CD4-positive, alpha-beta T cell treated with Interleukin-2 at 100 ng/mL for 4 hours (primary cell): ENCODE data around the gene NTM.

Experiments used
- DNase-seq: peaks from one replicate; pipeline ENCODE4 v3.0.0-alpha.2; 2020; ENCODE audit warnings: low spot score

The NTM gene

GRCh38 chr11:131770801-131771200 lies 400.4 kb downstream of the NTM start:
- DNase-seq, result no peak

GRCh38 chr11:131771471-131771870 lies 401.1 kb downstream of the NTM start:
- DNase-seq, result no peak

- DNase-seq, result no peak
Observed at GRCh38 chr11:131773626-131774025, 403.2 kb downstream of the NTM start.

GRCh38 chr11:131776211-131776610 lies 405.8 kb downstream of the NTM start:
- DNase-seq, result no peak

- DNase-seq, result no peak
Observed at GRCh38 chr11:131785801-131786200, 415.4 kb downstream of the NTM start.

- no peak for DNase-seq
Observed at GRCh38 chr11:131787119-131787518, 416.7 kb downstream of the NTM start.

DNA sequence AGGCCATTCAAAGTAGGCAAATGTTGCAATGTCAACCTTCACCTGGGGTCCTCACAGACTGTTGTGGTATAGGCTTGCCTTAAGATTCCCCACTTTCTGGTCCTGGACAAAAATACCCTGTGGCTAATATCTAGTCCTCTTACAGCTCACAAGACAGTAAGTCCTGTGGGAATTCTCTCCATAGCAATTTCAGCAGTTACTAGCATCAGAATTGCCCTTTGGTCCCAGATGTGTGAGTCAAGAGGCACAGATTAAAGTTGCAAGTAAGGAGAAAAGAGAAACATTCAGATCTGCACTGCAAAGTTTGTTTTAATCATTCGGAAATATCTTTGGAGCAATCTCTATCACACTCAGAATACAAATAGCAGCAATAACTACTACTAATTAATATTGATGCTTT lies 420.2 kb downstream of the NTM start:
- no peak for DNase-seq

DNA sequence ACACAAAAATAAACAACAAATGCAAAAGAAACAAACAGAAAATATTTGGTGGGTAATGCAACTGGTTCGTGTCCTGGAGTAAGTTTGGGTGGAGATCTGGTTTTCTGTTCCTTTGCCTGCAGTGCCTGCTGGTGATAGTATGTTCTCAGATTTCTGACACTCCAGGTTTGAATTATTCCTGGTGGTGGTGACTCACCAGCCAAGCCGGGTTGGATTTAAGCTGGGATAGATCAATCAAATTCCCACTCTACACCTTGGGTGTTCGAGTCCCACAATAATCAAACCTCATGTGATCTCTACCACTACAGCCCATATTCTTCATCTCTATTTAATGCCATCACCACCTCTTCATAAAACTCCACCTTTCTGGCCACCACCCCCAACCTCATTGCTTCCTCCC lies 421.8 kb downstream of the NTM start:
- DNase-seq, result no peak

- no peak for DNase-seq
Observed at GRCh38 chr11:131796089-131796488, 425.7 kb downstream of the NTM start.

- DNase-seq, result no peak
Observed at GRCh38 chr11:131796541-131796940, 426.1 kb downstream of the NTM start.

DNA sequence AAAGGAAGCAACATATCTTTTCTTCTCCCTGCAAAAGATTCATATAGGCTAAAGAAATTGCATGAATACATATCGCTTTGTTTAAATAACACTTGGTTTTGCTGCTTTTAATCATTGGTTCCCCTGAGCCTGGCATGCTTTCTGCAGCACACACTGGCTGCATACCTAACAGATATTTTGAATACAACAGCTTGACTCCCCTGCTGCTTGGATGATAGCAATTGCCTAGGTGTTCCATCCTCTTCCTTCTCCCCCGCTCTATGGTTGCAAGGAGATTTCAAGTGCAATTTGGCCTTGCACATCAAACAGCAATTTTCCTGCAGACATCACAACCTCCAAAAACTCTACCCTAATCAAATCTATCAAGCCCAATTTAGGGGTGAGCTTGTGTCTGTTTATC lies 430.0 kb downstream of the NTM start:
- DNase-seq, result no peak

DNA sequence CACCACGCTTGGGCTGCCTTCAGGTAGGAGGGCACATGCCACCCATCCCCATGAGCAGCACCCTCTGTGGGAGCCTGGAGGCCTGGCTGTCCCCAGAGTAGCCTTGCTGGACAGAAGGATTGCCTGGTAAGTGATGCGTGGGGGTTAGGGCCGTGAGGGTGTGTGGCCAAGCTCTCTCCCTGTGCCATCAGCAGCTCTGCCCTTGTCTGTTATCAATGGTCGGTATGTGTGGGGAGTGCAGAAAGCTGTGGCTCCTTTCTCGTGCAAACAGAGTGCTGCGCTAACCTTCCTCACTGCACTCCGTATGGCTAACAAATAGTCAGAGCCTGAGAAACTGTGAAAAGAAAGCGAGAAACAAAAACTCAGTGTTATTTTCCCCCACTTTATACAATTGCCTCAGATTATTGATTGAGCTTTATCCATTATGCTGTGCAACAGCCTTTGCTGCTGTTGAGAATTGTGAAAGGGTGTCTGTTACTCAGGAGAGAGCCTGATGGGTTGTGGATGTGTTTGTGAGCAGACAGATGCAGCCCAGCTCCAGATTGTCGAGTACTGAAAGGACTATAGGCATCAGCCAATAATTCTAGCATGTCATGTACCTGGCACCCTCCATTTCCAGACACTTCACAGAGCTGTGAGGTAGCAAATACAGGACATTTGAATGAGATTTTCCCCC lies 432.2 kb downstream of the NTM start:
- no peak for DNase-seq

- no peak for DNase-seq
Observed at GRCh38 chr11:131807876-131808275, 437.5 kb downstream of the NTM start.

GRCh38 chr11:131808470-131808869 lies 438.1 kb downstream of the NTM start:
- no peak for DNase-seq

DNA sequence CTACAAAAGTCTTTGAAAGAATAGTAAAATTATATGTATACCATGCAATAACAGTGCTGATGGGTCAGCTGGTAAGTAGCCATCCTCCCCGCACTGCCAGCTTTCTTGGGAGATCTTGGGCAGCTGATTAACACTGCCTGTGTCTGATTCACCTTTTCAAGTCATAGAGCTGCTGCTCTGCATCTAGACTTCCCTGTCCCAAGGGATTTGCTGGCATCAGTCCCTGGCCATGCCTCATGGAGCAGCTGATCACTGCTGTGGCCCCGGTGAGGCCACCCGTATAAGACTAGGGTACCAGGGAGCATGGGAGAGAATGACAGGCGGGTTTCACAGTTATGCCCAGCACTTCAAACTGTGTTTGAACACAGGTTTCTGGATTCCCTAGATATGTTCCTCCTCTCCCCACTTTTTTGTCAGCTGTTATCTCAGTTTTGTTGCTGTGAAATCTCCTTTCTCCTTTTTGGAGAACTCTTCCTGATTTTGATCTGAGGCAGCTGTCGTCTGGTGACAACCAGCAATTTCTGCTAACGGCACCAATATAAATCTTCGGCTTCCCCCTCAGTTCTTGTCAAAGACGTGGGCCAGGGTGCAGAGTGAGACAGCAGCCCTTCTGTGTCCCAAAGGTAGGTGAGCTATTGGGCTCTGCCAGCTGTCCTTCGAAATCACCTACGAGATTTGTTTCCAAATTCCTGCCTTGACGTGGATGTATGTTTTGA lies 438.9 kb downstream of the NTM start:
- DNase-seq, result no peak

DNA sequence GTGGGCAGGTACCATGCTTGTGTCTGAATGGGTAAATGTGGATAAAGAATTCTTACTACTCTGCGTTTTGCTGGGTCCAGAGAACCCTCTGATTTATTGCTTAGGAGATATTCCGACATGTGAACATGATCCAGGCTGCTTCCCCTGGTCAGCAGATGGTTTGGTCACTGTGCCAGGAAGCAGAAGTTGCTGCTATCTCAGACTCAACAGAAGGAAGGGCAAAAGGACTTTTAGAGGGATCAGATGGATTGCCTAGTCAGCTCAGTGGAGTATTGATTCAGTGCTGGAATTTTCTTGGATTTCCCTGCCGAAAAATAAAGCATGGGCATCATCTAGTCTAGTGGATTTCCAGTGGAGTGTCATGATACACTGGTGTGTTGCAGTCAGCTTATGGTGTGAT lies 440.1 kb downstream of the NTM start:
- DNase-seq, result no peak

- DNase-seq, result no peak
Observed at GRCh38 chr11:131811383-131811782, 441.0 kb downstream of the NTM start.

DNA sequence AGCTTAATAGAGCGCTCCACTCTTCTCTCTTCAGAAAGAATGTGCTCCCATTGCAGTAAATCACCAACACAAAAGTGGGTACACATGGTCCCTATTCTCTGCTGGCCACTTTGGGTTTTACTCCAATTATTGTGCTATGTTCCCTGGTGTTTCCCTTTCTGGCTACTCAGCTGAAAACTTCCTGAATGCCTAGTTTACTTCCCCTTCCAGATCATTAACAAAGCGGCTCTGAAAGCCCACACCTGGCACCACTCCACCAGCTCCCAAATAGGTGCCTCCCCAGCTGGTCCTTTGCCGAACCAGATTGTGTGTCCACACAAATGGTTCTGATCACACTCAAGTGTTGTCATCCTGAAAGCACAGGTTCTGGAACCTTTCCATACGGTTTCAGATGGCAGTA lies 443.7 kb downstream of the NTM start:
- DNase-seq, result no peak

- no peak for DNase-seq
Observed at GRCh38 chr11:131815590-131815989, 445.2 kb downstream of the NTM start.

DNA sequence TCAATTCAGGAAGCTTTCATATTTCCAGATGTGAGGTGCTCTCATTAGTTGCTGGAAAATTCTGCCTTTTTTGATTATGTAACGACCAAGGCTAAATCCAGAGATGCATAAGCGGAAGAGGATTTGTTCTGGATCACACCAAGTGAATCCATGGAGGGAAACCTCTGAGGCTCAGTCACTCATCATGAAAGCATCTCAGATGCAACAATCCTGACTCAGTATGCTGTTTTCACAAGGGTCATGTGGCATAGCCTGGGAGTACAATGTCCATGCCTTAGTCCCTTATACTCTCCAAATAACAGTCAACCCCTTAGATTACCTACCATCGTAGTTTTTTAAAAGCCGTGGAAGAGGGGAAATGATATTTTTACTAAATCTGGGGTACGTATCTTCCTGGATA lies 445.6 kb downstream of the NTM start:
- no peak for DNase-seq

- DNase-seq, result no peak
Observed at GRCh38 chr11:131817687-131818188, 447.3 kb downstream of the NTM start.

GRCh38 chr11:131819865-131820264 lies 449.4 kb downstream of the NTM start:
- no peak for DNase-seq

DNA sequence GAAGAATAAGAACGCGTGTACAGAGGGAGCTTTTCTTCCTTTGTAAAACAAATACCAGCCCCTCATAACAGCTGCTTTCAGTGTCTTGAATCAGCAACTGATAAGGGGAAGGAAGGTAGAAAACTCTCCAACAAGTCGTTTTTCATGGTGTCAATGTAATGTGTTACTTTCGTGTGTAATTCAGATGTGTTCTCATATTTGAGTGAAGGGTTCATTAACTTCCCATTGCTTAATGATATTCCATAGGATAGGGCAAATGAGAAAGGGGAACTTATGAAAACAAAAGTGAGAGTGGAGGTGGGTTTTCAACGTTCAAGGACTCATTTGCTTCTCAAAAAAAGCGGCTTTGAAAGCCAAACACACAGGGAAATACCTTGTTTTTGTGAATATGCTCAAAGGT lies 452.1 kb downstream of the NTM start:
- DNase-seq, result no peak

DNA sequence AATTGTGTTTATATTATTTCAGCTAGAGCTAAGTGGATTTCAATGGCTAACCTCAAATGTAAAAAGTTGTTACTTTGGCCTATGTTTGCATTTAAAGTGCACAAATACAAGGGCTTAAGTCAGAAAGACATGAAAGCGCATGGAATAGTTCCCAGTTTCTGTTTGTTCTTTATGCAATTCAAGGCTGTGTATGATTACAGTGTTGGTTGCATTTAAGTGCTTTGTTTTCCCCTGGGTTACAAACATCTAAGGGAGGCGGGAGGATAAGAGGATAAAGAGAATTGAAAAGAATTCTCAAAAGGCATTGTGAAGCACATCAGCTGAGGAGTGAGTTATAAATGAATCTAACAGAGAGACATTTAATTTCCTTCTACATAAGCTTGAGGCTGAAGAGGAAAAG lies 453.4 kb downstream of the NTM start:
- no peak for DNase-seq
